ENCODE results near the gene ARL17B. TPM values are rescaled to one million over a fixed set of nuclear protein-coding genes. Genes with fewer than 3 reads are reported as not detected.
A peak's percentile ranks its signal among the peaks of the same experiment; 100 is the strongest.
"Not testable (repeated sequence)": the region's sequence is repeated elsewhere in the genome, so short reads cannot be mapped to it uniquely, and the experiment has no call there.

The ARL17B gene
- total RNA-seq, 1 donor from 2014 or later = 18.0 TPM

- intact Hi-C loops (cut with micrococcal nuclease); H3K4me1 Mint-ChIP-seq; H3K27ac Mint-ChIP-seq; H3K36me3 Mint-ChIP-seq (ENCODE audit: low read depth); H3K9me3 Mint-ChIP-seq; H3K4me3 Mint-ChIP-seq: not testable (repeated sequence)
- peak; percentile 51 for DNase-seq
- H3K27me3 Mint-ChIP-seq = peaks cover 40% of the 10 kb centered on the region
Measured at GRCh38 chr17:46276728-46277479, 84.7 kb downstream of the ARL17B start.

- H3K9me3 Mint-ChIP-seq = no peaks in the 10 kb centered on the region
- DNase-seq = peak; percentile 40
- H3K4me1 Mint-ChIP-seq = no peaks in the 10 kb centered on the region
- H3K27me3 Mint-ChIP-seq = peaks cover 60% of the 10 kb centered on the region
- no peak overlapping the region for H3K27ac Mint-ChIP-seq
- H3K36me3 Mint-ChIP-seq (ENCODE audit: low read depth) = no peaks in the 10 kb centered on the region
- intact Hi-C loops (cut with micrococcal nuclease) = no loop called here
- H3K4me3 Mint-ChIP-seq = no peak overlapping the region
Measured at GRCh38 chr17:46274238-46274637, 87.3 kb downstream of the ARL17B start.

GRCh38 chr17:46273541-46274236 is 87.9 kb downstream of the ARL17B start:
- intact Hi-C loops (cut with micrococcal nuclease) = no loop called here
- Mint-ChIP-seq H3K27me3 (peaks cover 63% of the 10 kb centered on the region), H3K27ac (no peak overlapping the region), H3K9me3 (no peaks in the 10 kb centered on the region), H3K36me3 (ENCODE audit: low read depth) (no peaks in the 10 kb centered on the region), H3K4me3 (no peak overlapping the region), H3K4me1 (no peaks in the 10 kb centered on the region)
- DNase-seq = peak; percentile 53

GRCh38 chr17:46270032-46270431 is 91.5 kb downstream of the ARL17B start:
- no peaks in the 10 kb centered on the region for H3K9me3 Mint-ChIP-seq
- DNase-seq = peak; percentile 58
- peaks cover 64% of the 10 kb centered on the region for H3K27me3 Mint-ChIP-seq

GRCh38 chr17:46266656-46267544 is 94.7 kb downstream of the ARL17B start:
- peaks cover 32% of the 10 kb centered on the region for H3K4me1 Mint-ChIP-seq
- H3K27me3 Mint-ChIP-seq = peaks cover 45% of the 10 kb centered on the region
- intact Hi-C loops (cut with micrococcal nuclease) = loop anchor here (1.0 kb wide), 1 partner anchor 73 kb away; no protein-coding TSS in a partner anchor
- H3K27ac Mint-ChIP-seq = peak overlapping the region; percentile 79
- H3K4me3 Mint-ChIP-seq = peak overlapping the region; percentile 95
- H3K36me3 Mint-ChIP-seq (ENCODE audit: low read depth) = no peaks in the 10 kb centered on the region
- DNase-seq = peak; percentile 97
- H3K9me3 Mint-ChIP-seq = no peaks in the 10 kb centered on the region

More at GRCh38 chr17:46270032-46270431, 91.5 kb downstream of the ARL17B start:
- Mint-ChIP-seq H3K4me3 (no peak overlapping the region), H3K4me1 (peaks cover 22% of the 10 kb centered on the region), H3K36me3 (ENCODE audit: low read depth) (no peaks in the 10 kb centered on the region), H3K27ac (no peak overlapping the region)
- intact Hi-C loops (cut with micrococcal nuclease) = no loop called here

- peak overlapping the region; percentile 79 for H3K27ac Mint-ChIP-seq
- not testable (repeated sequence) for H3K36me3 Mint-ChIP-seq (ENCODE audit: low read depth); H3K9me3 Mint-ChIP-seq; DNase-seq
- peak overlapping the region; percentile 86 for H3K4me3 Mint-ChIP-seq
- peaks cover 32% of the 10 kb centered on the region for H3K4me1 Mint-ChIP-seq
- peaks cover 42% of the 10 kb centered on the region for H3K27me3 Mint-ChIP-seq
- intact Hi-C loops (cut with micrococcal nuclease) = loop anchor here (1.0 kb wide), 1 partner anchor 72 kb away; no protein-coding TSS in a partner anchor
Measured at GRCh38 chr17:46266063-46266655, 95.4 kb downstream of the ARL17B start.

GRCh38 chr17:46264456-46265198 is 96.9 kb downstream of the ARL17B start:
- Mint-ChIP-seq H3K4me1 (peaks cover 36% of the 10 kb centered on the region), H3K9me3 (no peaks in the 10 kb centered on the region), H3K4me3 (peak overlapping the region; percentile 38), H3K27me3 (peaks cover 35% of the 10 kb centered on the region), H3K36me3 (ENCODE audit: low read depth) (no peaks in the 10 kb centered on the region), H3K27ac (peak overlapping the region; percentile 80)
- intact Hi-C loops (cut with micrococcal nuclease) = no loop called here
- DNase-seq = peak; percentile 71

- Mint-ChIP-seq H3K27ac (no peak overlapping the region), H3K27me3 (peaks cover 18% of the 10 kb centered on the region), H3K9me3 (no peaks in the 10 kb centered on the region), H3K4me3 (no peak overlapping the region), H3K4me1 (peaks cover 26% of the 10 kb centered on the region), H3K36me3 (ENCODE audit: low read depth) (no peaks in the 10 kb centered on the region)
- intact Hi-C loops (cut with micrococcal nuclease) = no loop called here
- peak; percentile 54 for DNase-seq
Measured at GRCh38 chr17:46262271-46262670, 99.3 kb downstream of the ARL17B start.

- H3K27ac Mint-ChIP-seq; H3K36me3 Mint-ChIP-seq (ENCODE audit: low read depth); intact Hi-C loops (cut with micrococcal nuclease); H3K9me3 Mint-ChIP-seq: not testable (repeated sequence)
- peak; percentile 72 for DNase-seq
- H3K4me1 Mint-ChIP-seq = peaks cover 17% of the 10 kb centered on the region
- peaks cover 19% of the 10 kb centered on the region for H3K27me3 Mint-ChIP-seq
- H3K4me3 Mint-ChIP-seq = peak overlapping the region; percentile 81
Measured at GRCh38 chr17:46259845-46260661, 101.5 kb downstream of the ARL17B start.

- peaks cover 12% of the 10 kb centered on the region for H3K27me3 Mint-ChIP-seq
- H3K4me1 Mint-ChIP-seq; H3K36me3 Mint-ChIP-seq (ENCODE audit: low read depth); intact Hi-C loops (cut with micrococcal nuclease); H3K4me3 Mint-ChIP-seq; H3K9me3 Mint-ChIP-seq; DNase-seq; H3K27ac Mint-ChIP-seq: not testable (repeated sequence)
Measured at GRCh38 chr17:46256369-46256768, 105.2 kb downstream of the ARL17B start.

GRCh38 chr17:46254215-46254614 is 107.4 kb downstream of the ARL17B start:
- peaks cover 12% of the 10 kb centered on the region for H3K27me3 Mint-ChIP-seq
- H3K4me1 Mint-ChIP-seq; intact Hi-C loops (cut with micrococcal nuclease); DNase-seq; H3K4me3 Mint-ChIP-seq; H3K27ac Mint-ChIP-seq; H3K9me3 Mint-ChIP-seq; H3K36me3 Mint-ChIP-seq (ENCODE audit: low read depth): not testable (repeated sequence)

- H3K27me3 Mint-ChIP-seq = peaks cover 13% of the 10 kb centered on the region
- not testable (repeated sequence) for H3K9me3 Mint-ChIP-seq; H3K4me3 Mint-ChIP-seq; H3K4me1 Mint-ChIP-seq; H3K36me3 Mint-ChIP-seq (ENCODE audit: low read depth); H3K27ac Mint-ChIP-seq
- DNase-seq = peak; percentile 92
- intact Hi-C loops (cut with micrococcal nuclease) = loop anchor here (1.0 kb wide), 1 partner anchor 33 kb away; no protein-coding TSS in a partner anchor
Measured at GRCh38 chr17:46253722-46254121, 107.8 kb downstream of the ARL17B start.
